WTC11 (cell line): ENCODE measurements around the gene SOCS3. TPM values are rescaled to one million over a fixed set of nuclear protein-coding genes. Genes with fewer than 3 reads are reported as not detected.
A peak's percentile ranks its signal among the peaks of the same experiment; 100 is the strongest.

Source experiments
- ATAC-seq: fragments of 200-7000 bp; cut with Tn5 transposase; 2 replicates; pipeline ENCODE4 v1.10.0; 2021; ENCODE audit warnings: mild to moderate bottlenecking, moderate library complexity
- CTCF ChIA-PET: fragments of 300-600 bp; sonication (Branson Sonifier 250); formaldehyde crosslinking; loops from one replicate; lab custom pipeline; 2021; ENCODE audit warnings: antibody characterized with exemption; lab: Charles Lee
- POLR2A ChIA-PET: fragments of 350-600 bp; sonication (Branson Sonifier 250); formaldehyde crosslinking; loops from one replicate; lab custom pipeline; 2021; ENCODE audit warnings: antibody characterized with exemption; lab: Charles Lee
- DNase-seq: peaks from one replicate; pipeline ENCODE4 v3.0.0; 2021; ENCODE audit warnings: low spot score
- H3K27ac Mint-ChIP-seq: 2 replicates; pipeline ENCODE4 v1.8.0; 2021; ENCODE audit warnings: mixed read lengths
- H3K27me3 Mint-ChIP-seq: 2 replicates; pipeline ENCODE4 v1.8.0; 2021; ENCODE audit warnings: low read depth, mild to moderate bottlenecking, moderate library complexity, mixed read lengths
- H3K36me3 Mint-ChIP-seq: 2 replicates; pipeline ENCODE4 v1.8.0; 2021; ENCODE audit warnings: mixed read lengths
- H3K4me1 Mint-ChIP-seq: 2 replicates; pipeline ENCODE4 v1.8.0; 2022; ENCODE audit warnings: mixed read lengths
- H3K4me3 Mint-ChIP-seq: 2 replicates; pipeline ENCODE4 v1.8.0; 2021; ENCODE audit warnings: mild to moderate bottlenecking, moderate library complexity, mixed read lengths
- H3K9me3 Mint-ChIP-seq: 2 replicates; pipeline ENCODE4 v1.8.0; 2021; ENCODE audit warnings: mixed read lengths
- CREM ChIP-seq: sonication (generic); formaldehyde crosslinking; IDR thresholded peaks from 2 replicates; pipeline ENCODE4 v1.8.1; 2022; ENCODE audit warnings: mild to moderate bottlenecking, missing genetic modification reagents, moderate library complexity
- GABPB1 ChIP-seq: sonication (generic); formaldehyde crosslinking; IDR thresholded peaks from 2 replicates; pipeline ENCODE4 v1.8.1; 2023; ENCODE audit warnings: mild to moderate bottlenecking, missing genetic modification reagents
- NR2C2 ChIP-seq: sonication (generic); formaldehyde crosslinking; IDR thresholded peaks from 2 replicates; pipeline ENCODE4 v1.8.0; 2022; ENCODE audit warnings: mild to moderate bottlenecking, missing genetic modification reagents
- NR3C1 ChIP-seq: sonication (generic); formaldehyde crosslinking; conservative IDR thresholded peaks from 2 replicates; pipeline ENCODE4 v1.8.1; 2023; ENCODE audit warnings: low read depth, mild to moderate bottlenecking, missing genetic modification reagents
- RELA ChIP-seq: sonication (generic); formaldehyde crosslinking; IDR thresholded peaks from 2 replicates; pipeline ENCODE4 v1.8.1; 2022; ENCODE audit warnings: missing genetic modification reagents, mild to moderate bottlenecking, borderline replicate concordance
- RORB ChIP-seq: fragments of 250-450 bp; sonication (Bioruptor Pico); IDR thresholded peaks from 2 replicates; pipeline ENCODE4 v1.9.0; 2021; ENCODE audit warnings: mild to moderate bottlenecking
- SMAD3 ChIP-seq: sonication (generic); formaldehyde crosslinking; IDR thresholded peaks from 2 replicates; pipeline ENCODE4 v1.8.0; 2022; ENCODE audit warnings: missing genetic modification reagents, mild to moderate bottlenecking, borderline replicate concordance
- ZNF423 ChIP-seq: fragments of 250-450 bp; sonication (Bioruptor Pico); IDR thresholded peaks from 2 replicates; pipeline ENCODE4 v2.1.2; 2022; ENCODE audit warnings: mild to moderate bottlenecking, moderate library complexity
- ZSCAN18 ChIP-seq: fragments of 250-450 bp; sonication (Bioruptor Pico); IDR thresholded peaks from 2 replicates; pipeline ENCODE4 v2.1.2; 2022; ENCODE audit warnings: mild to moderate bottlenecking, moderate library complexity
- total RNA-seq: library from RNA; stranded (reverse); gene quantifications from 3 replicates; pipeline ENCODE4 v1.2.3, GENCODE V29; 2021
- TF ChIP-seq, protein P1 (sequence below): fragments of 250-450 bp; sonication (Bioruptor Pico); IDR thresholded peaks from 2 replicates; pipeline ENCODE4 v1.8.0; 2021; ENCODE audit warnings: mild to moderate bottlenecking
- TF ChIP-seq, protein P2 (sequence below): sonication (generic); formaldehyde crosslinking; IDR thresholded peaks from 2 replicates; pipeline ENCODE4 v1.8.1; 2022; ENCODE audit warnings: low read depth, missing genetic modification reagents, borderline replicate concordance
- TF ChIP-seq, protein P3 (sequence below): sonication (generic); formaldehyde crosslinking; IDR thresholded peaks from 2 replicates; pipeline ENCODE4 v1.8.1; 2023; ENCODE audit warnings: mild to moderate bottlenecking, missing genetic modification reagents, borderline replicate concordance
- TF ChIP-seq, protein P4 (sequence below): sonication (generic); formaldehyde crosslinking; IDR thresholded peaks from 2 replicates; pipeline ENCODE4 v1.8.1; 2022; ENCODE audit warnings: missing genetic modification reagents, borderline replicate concordance

Gene SOCS3
- total RNA-seq, 1 experiment from 2014 or later: 23.8 TPM

- TF ChIP-seq, protein P1, sequence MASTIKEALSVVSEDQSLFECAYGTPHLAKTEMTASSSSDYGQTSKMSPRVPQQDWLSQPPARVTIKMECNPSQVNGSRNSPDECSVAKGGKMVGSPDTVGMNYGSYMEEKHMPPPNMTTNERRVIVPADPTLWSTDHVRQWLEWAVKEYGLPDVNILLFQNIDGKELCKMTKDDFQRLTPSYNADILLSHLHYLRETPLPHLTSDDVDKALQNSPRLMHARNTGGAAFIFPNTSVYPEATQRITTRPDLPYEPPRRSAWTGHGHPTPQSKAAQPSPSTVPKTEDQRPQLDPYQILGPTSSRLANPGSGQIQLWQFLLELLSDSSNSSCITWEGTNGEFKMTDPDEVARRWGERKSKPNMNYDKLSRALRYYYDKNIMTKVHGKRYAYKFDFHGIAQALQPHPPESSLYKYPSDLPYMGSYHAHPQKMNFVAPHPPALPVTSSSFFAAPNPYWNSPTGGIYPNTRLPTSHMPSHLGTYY (CRISPR knock-in tag): no peak
- no peak for TF ChIP-seq CREM
- no peak for TF ChIP-seq NR3C1 (CRISPR knock-in tag)
- TF ChIP-seq, all 79 proteins: peak for 0
Observed at GRCh38 chr17:78330570-78331224, 29.2 kb downstream of the SOCS3 start (continued).

DNA sequence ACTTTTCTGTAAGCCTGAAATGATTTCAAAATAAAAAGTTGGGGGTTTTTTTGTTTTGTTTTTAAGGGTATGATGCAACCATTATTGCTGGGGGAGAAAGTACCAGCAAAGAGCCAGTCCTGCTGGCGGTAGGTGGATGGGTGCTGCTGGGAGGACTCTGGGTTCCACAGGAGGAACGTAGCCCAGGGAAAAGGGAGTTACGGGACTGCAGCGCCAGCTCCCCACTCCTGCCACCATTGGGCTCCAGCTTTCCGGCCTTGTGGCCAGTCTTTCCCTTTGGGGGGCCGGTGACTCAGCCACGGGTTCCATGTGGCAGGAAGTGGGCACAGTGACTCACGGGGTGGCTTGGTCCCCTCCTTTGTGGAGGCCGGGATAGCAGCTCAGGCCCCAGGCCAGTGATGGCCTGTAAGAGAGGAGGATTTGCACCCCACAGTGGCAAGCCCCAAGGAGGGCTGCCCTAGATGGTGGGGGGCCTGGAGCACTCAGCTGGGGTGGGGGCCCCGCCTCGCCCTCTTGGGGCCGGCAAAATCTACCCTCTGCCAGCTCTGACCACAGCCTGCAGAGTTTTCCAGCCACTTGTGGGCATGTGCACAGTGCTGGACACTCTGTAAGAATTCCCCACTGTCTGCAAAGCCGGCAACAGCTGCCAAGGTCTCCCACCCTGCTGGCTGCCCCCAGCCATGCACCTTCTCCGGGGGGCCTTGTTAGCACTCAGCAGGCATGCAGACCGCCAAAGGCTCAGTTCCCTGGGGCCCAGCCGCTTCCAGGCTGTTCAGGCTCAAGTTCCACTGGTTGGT, 30.4 kb downstream of the SOCS3 start:
- POLR2A ChIA-PET: no interaction called here
- TF ChIP-seq, protein P2, sequence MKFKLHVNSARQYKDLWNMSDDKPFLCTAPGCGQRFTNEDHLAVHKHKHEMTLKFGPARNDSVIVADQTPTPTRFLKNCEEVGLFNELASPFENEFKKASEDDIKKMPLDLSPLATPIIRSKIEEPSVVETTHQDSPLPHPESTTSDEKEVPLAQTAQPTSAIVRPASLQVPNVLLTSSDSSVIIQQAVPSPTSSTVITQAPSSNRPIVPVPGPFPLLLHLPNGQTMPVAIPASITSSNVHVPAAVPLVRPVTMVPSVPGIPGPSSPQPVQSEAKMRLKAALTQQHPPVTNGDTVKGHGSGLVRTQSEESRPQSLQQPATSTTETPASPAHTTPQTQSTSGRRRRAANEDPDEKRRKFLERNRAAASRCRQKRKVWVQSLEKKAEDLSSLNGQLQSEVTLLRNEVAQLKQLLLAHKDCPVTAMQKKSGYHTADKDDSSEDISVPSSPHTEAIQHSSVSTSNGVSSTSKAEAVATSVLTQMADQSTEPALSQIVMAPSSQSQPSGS (CRISPR knock-in tag): no peak
- 0 out of 2 replicates have a peak, but pooled peaks have one; percentile 33 for TF ChIP-seq RELA (CRISPR knock-in tag)
- TF ChIP-seq RORB: no peak
- TF ChIP-seq NR3C1 (CRISPR knock-in tag): no peak
- 0 out of 2 replicates have a peak, but pooled peaks have one; percentile 13 for TF ChIP-seq ZNF423 (CRISPR knock-in tag)
- TF ChIP-seq, protein P3, sequence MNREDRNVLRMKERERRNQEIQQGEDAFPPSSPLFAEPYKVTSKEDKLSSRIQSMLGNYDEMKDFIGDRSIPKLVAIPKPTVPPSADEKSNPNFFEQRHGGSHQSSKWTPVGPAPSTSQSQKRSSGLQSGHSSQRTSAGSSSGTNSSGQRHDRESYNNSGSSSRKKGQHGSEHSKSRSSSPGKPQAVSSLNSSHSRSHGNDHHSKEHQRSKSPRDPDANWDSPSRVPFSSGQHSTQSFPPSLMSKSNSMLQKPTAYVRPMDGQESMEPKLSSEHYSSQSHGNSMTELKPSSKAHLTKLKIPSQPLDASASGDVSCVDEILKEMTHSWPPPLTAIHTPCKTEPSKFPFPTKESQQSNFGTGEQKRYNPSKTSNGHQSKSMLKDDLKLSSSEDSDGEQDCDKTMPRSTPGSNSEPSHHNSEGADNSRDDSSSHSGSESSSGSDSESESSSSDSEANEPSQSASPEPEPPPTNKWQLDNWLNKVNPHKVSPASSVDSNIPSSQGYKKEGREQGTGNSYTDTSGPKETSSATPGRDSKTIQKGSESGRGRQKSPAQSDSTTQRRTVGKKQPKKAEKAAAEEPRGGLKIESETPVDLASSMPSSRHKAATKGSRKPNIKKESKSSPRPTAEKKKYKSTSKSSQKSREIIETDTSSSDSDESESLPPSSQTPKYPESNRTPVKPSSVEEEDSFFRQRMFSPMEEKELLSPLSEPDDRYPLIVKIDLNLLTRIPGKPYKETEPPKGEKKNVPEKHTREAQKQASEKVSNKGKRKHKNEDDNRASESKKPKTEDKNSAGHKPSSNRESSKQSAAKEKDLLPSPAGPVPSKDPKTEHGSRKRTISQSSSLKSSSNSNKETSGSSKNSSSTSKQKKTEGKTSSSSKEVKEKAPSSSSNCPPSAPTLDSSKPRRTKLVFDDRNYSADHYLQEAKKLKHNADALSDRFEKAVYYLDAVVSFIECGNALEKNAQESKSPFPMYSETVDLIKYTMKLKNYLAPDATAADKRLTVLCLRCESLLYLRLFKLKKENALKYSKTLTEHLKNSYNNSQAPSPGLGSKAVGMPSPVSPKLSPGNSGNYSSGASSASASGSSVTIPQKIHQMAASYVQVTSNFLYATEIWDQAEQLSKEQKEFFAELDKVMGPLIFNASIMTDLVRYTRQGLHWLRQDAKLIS (CRISPR knock-in tag): no peak
- CTCF ChIA-PET: interaction anchor here (1.0 to 1.3 kb wide), 2 partner anchors 13 to 31 kb away, joined by 4 to 7 read pairs; no protein-coding TSS in a partner anchor
- ATAC-seq (no peak), DNase-seq (no peak)
- H3K9me3 Mint-ChIP-seq: no peaks in the 10 kb centered on the region
- no peak overlapping the region for H3K4me3 Mint-ChIP-seq
- H3K27ac Mint-ChIP-seq: no peak overlapping the region
- H3K4me1 Mint-ChIP-seq: peaks cover 15% of the 10 kb centered on the region
- H3K36me3 Mint-ChIP-seq: no peaks in the 10 kb centered on the region
- no peaks in the 10 kb centered on the region for H3K27me3 Mint-ChIP-seq

- DNase-seq (no peak), ATAC-seq (no peak)
- POLR2A ChIA-PET: no interaction called here
- TF ChIP-seq, protein P4, sequence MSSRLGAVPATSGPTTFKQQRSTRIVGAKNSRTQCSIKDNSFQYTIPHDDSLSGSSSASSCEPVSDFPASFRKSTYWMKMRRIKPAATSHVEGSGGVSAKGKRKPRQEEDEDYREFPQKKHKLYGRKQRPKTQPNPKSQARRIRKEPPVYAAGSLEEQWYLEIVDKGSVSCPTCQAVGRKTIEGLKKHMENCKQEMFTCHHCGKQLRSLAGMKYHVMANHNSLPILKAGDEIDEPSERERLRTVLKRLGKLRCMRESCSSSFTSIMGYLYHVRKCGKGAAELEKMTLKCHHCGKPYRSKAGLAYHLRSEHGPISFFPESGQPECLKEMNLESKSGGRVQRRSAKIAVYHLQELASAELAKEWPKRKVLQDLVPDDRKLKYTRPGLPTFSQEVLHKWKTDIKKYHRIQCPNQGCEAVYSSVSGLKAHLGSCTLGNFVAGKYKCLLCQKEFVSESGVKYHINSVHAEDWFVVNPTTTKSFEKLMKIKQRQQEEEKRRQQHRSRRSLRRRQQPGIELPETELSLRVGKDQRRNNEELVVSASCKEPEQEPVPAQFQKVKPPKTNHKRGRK: no peak
- no peak for TF ChIP-seq CREM
- TF ChIP-seq NR2C2: no peak
- TF ChIP-seq SMAD3 (CRISPR knock-in tag): no peak
- no peak for TF ChIP-seq ZSCAN18 (CRISPR knock-in tag)
- no peak for TF ChIP-seq GABPB1 (CRISPR knock-in tag)
- no peak for TF ChIP-seq RELA (CRISPR knock-in tag)
- CTCF ChIA-PET: no interaction called here
- H3K27ac Mint-ChIP-seq: no peak overlapping the region
- H3K4me1 Mint-ChIP-seq: peaks cover 28% of the 10 kb centered on the region
- no peaks in the 10 kb centered on the region for H3K9me3 Mint-ChIP-seq
- H3K27me3 Mint-ChIP-seq: no peaks in the 10 kb centered on the region
- no peaks in the 10 kb centered on the region for H3K36me3 Mint-ChIP-seq
- no peak overlapping the region for H3K4me3 Mint-ChIP-seq
Observed at GRCh38 chr17:78327880-78328279, 32.0 kb downstream of the SOCS3 start.
